Smooth muscle cell (in vitro differentiated cells): ENCODE measurements around the gene KPTN. TPM values are rescaled to one million over a fixed set of nuclear protein-coding genes. Genes with fewer than 3 reads are reported as not detected.

Experiments
- DNase-seq: peaks from one replicate; lab custom pipeline; 2025; ENCODE audit not compliant: unreplicated experiment; lab: John Stamatoyannopoulos, UW
- H2AFZ ChIP-seq: fragments of 200-600 bp; sonication (generic); 2 replicates; pipeline ENCODE4 v1.6.0; 2016; ENCODE audit warnings: antibody characterized with exemption, low read depth, mild to moderate bottlenecking
- H3F3A ChIP-seq: fragments of 200-600 bp; sonication (generic); 2 replicates; pipeline ENCODE4 v1.6.0; 2017; ENCODE audit warnings: antibody characterized with exemption, low read depth
- H3K27ac ChIP-seq: fragments of 200-600 bp; sonication (generic); 2 replicates; pipeline ENCODE4 v1.5.1; 2016; ENCODE audit warnings: low read depth, mild to moderate bottlenecking
- H3K27me3 ChIP-seq: fragments of 200-600 bp; sonication (generic); 2 replicates; pipeline ENCODE4 v1.6.1; 2016; ENCODE audit warnings: low read depth, mild to moderate bottlenecking
- H3K36me3 ChIP-seq: fragments of 200-600 bp; sonication (generic); 2 replicates; pipeline ENCODE4 v1.5.1; 2016; ENCODE audit warnings: low read depth
- H3K4me1 ChIP-seq: fragments of 200-600 bp; sonication (generic); 2 replicates; pipeline ENCODE4 v1.5.1; 2016; ENCODE audit warnings: low read depth
- H3K4me2 ChIP-seq: fragments of 200-600 bp; sonication (generic); 2 replicates; pipeline ENCODE4 v1.6.0; 2016; ENCODE audit warnings: mild to moderate bottlenecking
- H3K4me3 ChIP-seq: fragments of 200-600 bp; sonication (generic); 2 replicates; pipeline ENCODE4 v1.5.1; 2016; ENCODE audit warnings: mild to moderate bottlenecking
- H3K79me2 ChIP-seq: fragments of 200-600 bp; sonication (generic); 2 replicates; pipeline ENCODE4 v1.6.0; 2016; ENCODE audit warnings: low read depth, mild to moderate bottlenecking
- H3K9ac ChIP-seq: fragments of 200-600 bp; sonication (generic); 2 replicates; pipeline ENCODE4 v1.6.0; 2016; ENCODE audit warnings: low read depth
- H3K9me3 ChIP-seq: fragments of 200-600 bp; sonication (generic); replicated peaks from 2 replicates; pipeline ENCODE4 v1.5.1; 2016; ENCODE audit warnings: low read depth
- H4K20me1 ChIP-seq: fragments of 200-600 bp; sonication (generic); 2 replicates; pipeline ENCODE4 v1.6.0; 2016; ENCODE audit warnings: low read depth
- CTCF ChIP-seq: fragments of 200-600 bp; sonication (generic); IDR thresholded peaks from 2 replicates; pipeline ENCODE4 v1.5.1; 2017; ENCODE audit warnings: borderline replicate concordance, mild to moderate bottlenecking, antibody characterized with exemption; ENCODE audit not compliant: insufficient read depth, poor library complexity, severe bottlenecking
- WGBS: methylation state at CpG from one replicate; pipeline ENCODE4 v1.1.7; 2016; ENCODE audit warnings: low lambda C conversion rate; 5-methylcytosine and 5-hydroxymethylcytosine counted together
- polyA plus RNA-seq: library from polyadenylated mRNA; unstranded; fragments of >200 nt; fragmentation: Nextera tagmentation; extraction: Ambion mirVana; gene quantifications from 2 replicates; pipeline ENCODE4 v1.2.1, GENCODE V29; 2016
- total RNA-seq: library from RNA; depleted of rRNA; stranded (reverse); fragments of >200 nt; gene quantifications from 2 replicates; pipeline ENCODE4 v1.2.3, GENCODE V29; 2014

KPTN gene
- total and polyA plus RNA-seq, 2 experiments from 2014 or later: 10.6 to 12.2 TPM

GRCh38 chr19:47526798-47527197 is 42.8 kb upstream of the KPTN start:
- Histone ChIP-seq H3F3A (no peaks in the 10 kb centered on the region), H3K79me2 (no peaks in the 10 kb centered on the region), H3K4me2 (no peak overlapping the region), H3K27ac (no peak overlapping the region), H3K27me3 (no peaks in the 10 kb centered on the region), H2AFZ (no peak overlapping the region), H3K4me3 (no peak overlapping the region), H3K36me3 (no peaks in the 10 kb centered on the region), H3K4me1 (no peaks in the 10 kb centered on the region), H3K9ac (no peak overlapping the region), H3K9me3 (no peaks in the 10 kb centered on the region), H4K20me1 (no peaks in the 10 kb centered on the region)
- DNase-seq: no peak
- 85% methylated on average over 3 of the region's 3 CpGs for WGBS
- TF ChIP-seq CTCF: no peak

- Histone ChIP-seq H3K27me3 (no peaks in the 10 kb centered on the region), H3F3A (no peaks in the 10 kb centered on the region), H3K4me2 (no peak overlapping the region), H3K9ac (no peak overlapping the region), H3K4me1 (no peaks in the 10 kb centered on the region), H3K4me3 (no peak overlapping the region), H4K20me1 (no peaks in the 10 kb centered on the region), H2AFZ (no peak overlapping the region), H3K27ac (no peak overlapping the region), H3K36me3 (no peaks in the 10 kb centered on the region), H3K9me3 (no peaks in the 10 kb centered on the region), H3K79me2 (no peaks in the 10 kb centered on the region)
- TF ChIP-seq CTCF: no peak
- no peak for DNase-seq
- WGBS: 56% methylated on average over 7 of the region's 7 CpGs
These were observed 39.5 kb upstream of the KPTN start for GRCh38 chr19:47523473-47523872.

- no peak for DNase-seq
- no peak overlapping the region for H3K4me3 ChIP-seq
- H3K27ac ChIP-seq: no peak overlapping the region
- no peaks in the 10 kb centered on the region for H3F3A ChIP-seq
- H3K9me3 ChIP-seq: no peaks in the 10 kb centered on the region
- H2AFZ ChIP-seq: no peak overlapping the region
- H3K9ac ChIP-seq: no peak overlapping the region
- WGBS: 90% methylated on average over 20 of the region's 20 CpGs
- TF ChIP-seq CTCF: no peak
- H3K27me3 ChIP-seq: no peaks in the 10 kb centered on the region
- H3K79me2 ChIP-seq: no peaks in the 10 kb centered on the region
- H3K4me2 ChIP-seq: no peak overlapping the region
- no peaks in the 10 kb centered on the region for H4K20me1 ChIP-seq
- no peaks in the 10 kb centered on the region for H3K36me3 ChIP-seq
- no peaks in the 10 kb centered on the region for H3K4me1 ChIP-seq
These were observed 37.6 kb upstream of the KPTN start for GRCh38 chr19:47521473-47522180.

- H3K9ac ChIP-seq: no peak overlapping the region
- no peak overlapping the region for H3K4me2 ChIP-seq
- no peaks in the 10 kb centered on the region for H3K27me3 ChIP-seq
- no peak for DNase-seq
- no peak overlapping the region for H3K27ac ChIP-seq
- H3K36me3 ChIP-seq: no peaks in the 10 kb centered on the region
- no peaks in the 10 kb centered on the region for H3K9me3 ChIP-seq
- H3K79me2 ChIP-seq: no peaks in the 10 kb centered on the region
- H3K4me1 ChIP-seq: no peaks in the 10 kb centered on the region
- WGBS: 83% methylated on average over 5 of the region's 6 CpGs
- no peaks in the 10 kb centered on the region for H4K20me1 ChIP-seq
- no peak overlapping the region for H3K4me3 ChIP-seq
- H2AFZ ChIP-seq: no peak overlapping the region
- no peaks in the 10 kb centered on the region for H3F3A ChIP-seq
- TF ChIP-seq CTCF: no peak
These were observed 36.8 kb upstream of the KPTN start for GRCh38 chr19:47520839-47521238.
